Effector memory CD8-positive, alpha-beta T cell (primary cell): ENCODE results near the gene P2RX2.
A peak's percentile ranks its signal among the peaks of the same experiment; 100 is the strongest.

ENCODE experiments used
- ATAC-seq: fragments of 150-1000 bp; cut with Tn5 transposase; replicated peaks from 2 replicates; pipeline ENCODE4 v1.10.0; 2021; ENCODE audit warnings: mild to moderate bottlenecking, moderate library complexity
- DNase-seq, 3 experiments: peaks; one replicate each; pipeline ENCODE4 v3.0.0; 2021
- H3K27ac Mint-ChIP-seq, 2 donors: one replicate each; pipeline ENCODE4 v1.8.0; 2022; ENCODE audit warnings: mild to moderate bottlenecking in 2 of 2, mixed read lengths in 2 of 2, moderate library complexity in 2 of 2
- H3K27me3 Mint-ChIP-seq, 2 donors: one replicate each; pipeline ENCODE4 v1.8.0; 2022; ENCODE audit warnings: mixed read lengths in 2 of 2
- H3K36me3 Mint-ChIP-seq: one replicate; pipeline ENCODE4 v1.8.0; 2022; ENCODE audit warnings: mild to moderate bottlenecking, moderate library complexity, mixed read lengths; ENCODE audit not compliant: insufficient read depth
- H3K4me1 Mint-ChIP-seq, 2 donors: one replicate each; pipeline ENCODE4 v1.8.0; 2022; ENCODE audit warnings: low read depth in 2 of 2, mixed read lengths in 2 of 2
- H3K4me3 Mint-ChIP-seq, 2 donors: one replicate each; pipeline ENCODE4 v1.8.0; 2022; ENCODE audit warnings: mild to moderate bottlenecking in 2 of 2, mixed read lengths in 2 of 2, moderate library complexity in 2 of 2
- H3K9me3 Mint-ChIP-seq, 2 donors: one replicate each; pipeline ENCODE4 v1.8.0; 2022; ENCODE audit warnings: mixed read lengths in 2 of 2

P2RX2 gene

DNA sequence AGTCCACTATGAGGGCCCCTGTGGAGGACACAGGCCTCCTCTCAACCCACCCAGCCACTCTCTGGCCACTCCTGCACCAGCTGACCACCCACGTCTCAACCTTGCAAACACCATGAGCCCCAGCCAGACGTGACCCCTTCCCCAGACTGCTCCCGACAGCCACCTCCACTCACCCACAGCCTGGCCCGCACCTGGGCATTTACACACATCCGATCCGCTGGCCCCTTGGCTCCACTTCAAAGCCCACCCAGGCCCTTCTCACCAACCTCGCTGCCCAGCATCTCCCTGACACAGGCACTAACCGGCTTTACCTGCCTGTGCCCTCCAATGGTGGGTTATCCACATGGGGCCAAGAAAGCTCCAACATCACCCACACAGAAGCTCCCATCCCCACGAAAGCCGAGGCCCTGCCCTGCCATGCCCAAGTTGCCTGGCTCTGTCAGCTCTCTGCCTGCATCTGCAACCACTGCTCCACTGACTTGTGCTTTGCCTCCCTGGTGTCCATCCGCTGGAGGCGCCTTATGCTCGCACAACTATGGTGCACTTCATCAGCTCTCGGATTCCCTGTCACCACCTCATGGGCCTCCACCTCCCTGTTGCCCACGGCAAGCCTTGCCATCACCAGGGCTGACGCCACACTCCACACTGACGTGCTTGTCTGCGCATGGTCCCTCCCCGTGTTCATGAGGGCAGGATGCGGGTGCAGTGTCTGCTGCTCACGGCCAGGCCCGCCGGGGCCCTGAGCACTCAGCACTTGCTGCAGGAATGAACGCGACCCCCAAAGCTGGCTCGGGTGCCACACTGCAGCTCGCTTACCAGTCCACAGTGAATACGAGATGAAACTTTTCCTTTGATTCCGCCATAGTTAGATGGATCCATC, 16.7 kb downstream of the P2RX2 start:
- H3K27me3 Mint-ChIP-seq, result no peaks in the 10 kb centered on the region
- peaks cover 11% of the 10 kb centered on the region for H3K36me3 Mint-ChIP-seq
- no peak overlapping the region for H3K27ac Mint-ChIP-seq
- no peak for ATAC-seq
- H3K4me1 Mint-ChIP-seq, result peaks cover 2 to 4% of the 10 kb centered on the region in 2 donors
- no peaks in the 10 kb centered on the region for H3K9me3 Mint-ChIP-seq
- no peak for DNase-seq
- H3K4me3 Mint-ChIP-seq, result no peak overlapping the region

DNA sequence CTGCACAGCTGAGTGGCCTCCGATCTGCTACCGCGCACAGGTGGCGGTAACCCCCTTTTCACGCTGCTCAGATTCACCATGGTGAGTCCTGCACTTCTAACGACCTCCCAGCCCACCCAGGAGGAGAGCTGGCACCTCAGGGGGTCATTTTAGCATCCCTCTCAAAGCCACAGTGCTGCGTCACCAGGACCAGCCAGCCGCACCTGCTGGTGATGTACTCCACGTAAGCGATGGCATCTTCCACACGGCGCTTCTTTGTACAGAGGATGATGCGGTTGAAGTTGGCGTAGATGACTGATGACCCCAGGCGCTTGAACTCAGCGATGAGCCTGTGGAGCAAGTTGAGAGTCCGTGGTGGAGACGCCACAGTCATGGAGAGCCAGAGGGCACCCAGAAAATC, 19.2 kb downstream of the P2RX2 start:
- DNase-seq, result no peak
- Mint-ChIP-seq H3K4me1 (peaks cover 2 to 8% of the 10 kb centered on the region in 2 donors), H3K27ac (peak overlapping the region in 1 of 2 donors; percentile 46), H3K27me3 (no peaks in the 10 kb centered on the region), H3K36me3 (peaks cover 4% of the 10 kb centered on the region), H3K4me3 (no peak overlapping the region), H3K9me3 (no peaks in the 10 kb centered on the region)
- ATAC-seq, result no peak

DNA sequence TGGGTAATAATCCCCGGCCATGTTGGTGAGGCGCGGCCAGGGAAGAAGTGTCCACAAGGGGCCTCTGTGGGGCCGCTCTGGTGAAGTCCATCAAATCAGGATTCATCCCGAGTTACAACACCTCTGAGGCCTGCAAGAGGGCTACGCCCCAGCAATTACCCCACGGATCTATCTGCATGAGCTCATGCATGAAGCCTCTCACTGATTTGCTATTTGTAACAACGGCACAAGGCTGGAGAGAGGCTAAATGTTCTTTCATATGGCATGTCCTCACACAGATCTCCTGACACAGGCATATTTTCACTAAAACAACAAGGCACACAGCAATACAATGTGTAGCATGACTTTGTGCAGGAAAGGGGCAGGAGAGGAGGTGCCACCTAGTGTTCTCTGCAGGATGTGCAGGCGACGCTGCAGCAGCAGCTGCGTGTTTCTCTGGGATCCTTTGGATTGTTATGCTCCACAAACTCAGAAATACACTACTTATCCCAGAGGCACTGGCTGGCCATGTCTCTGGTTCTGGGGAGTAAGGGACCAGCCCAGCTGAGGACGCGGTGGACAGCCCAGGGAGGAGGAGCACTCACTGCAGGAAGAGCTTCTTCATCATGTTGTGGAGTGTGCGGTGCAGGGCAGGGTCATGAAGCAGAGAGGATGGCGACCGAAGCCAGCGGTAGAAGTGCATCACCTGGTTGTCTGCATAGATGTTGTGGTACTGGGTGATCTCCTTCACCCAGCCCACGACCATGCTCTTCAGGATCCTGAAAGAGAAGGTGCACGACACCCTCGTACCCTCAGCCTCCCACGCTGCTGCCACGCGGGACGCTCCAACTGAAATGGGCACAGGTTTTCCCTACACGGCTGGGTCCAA, 20.2 kb downstream of the P2RX2 start:
- H3K36me3 Mint-ChIP-seq, result peaks cover 4% of the 10 kb centered on the region
- no peak overlapping the region for H3K27ac Mint-ChIP-seq
- no peaks in the 10 kb centered on the region for H3K9me3 Mint-ChIP-seq
- H3K4me1 Mint-ChIP-seq, result peaks cover 2 to 8% of the 10 kb centered on the region in 2 donors
- ATAC-seq, result no peak
- no peaks in the 10 kb centered on the region for H3K27me3 Mint-ChIP-seq
- no peak overlapping the region for H3K4me3 Mint-ChIP-seq
- no peak for DNase-seq

DNA sequence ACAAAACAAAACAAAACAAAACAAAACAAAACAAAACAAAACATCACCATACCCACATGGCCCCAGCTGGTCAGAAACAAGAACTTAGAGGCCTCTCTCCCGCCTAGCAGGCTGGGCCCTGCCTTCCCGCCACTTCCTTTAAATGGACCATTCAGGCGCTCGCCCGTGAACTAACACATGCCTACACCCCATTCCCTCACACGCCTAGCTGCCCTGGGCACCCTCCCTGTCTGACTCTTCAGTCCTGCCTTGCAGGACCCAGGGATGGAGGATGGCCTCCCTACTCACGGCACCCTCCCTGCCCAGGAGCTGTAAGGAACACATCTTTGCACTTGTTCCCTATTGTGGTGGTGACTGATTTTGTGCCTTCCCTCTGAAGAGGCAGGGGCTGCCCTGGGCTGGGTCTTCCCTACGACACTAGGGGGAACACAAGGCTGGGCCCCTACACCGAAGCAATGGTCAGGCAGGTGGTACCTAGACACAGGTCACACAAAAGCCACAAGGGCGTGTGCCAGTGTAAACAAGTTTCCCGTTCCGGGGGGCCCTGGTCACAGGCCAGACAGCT, 21.5 kb downstream of the P2RX2 start:
- Mint-ChIP-seq H3K4me1 (peaks cover 2 to 8% of the 10 kb centered on the region in 2 donors), H3K9me3 (no peaks in the 10 kb centered on the region), H3K27ac (peak overlapping the region in 1 of 2 donors; percentile 15), H3K4me3 (no peak overlapping the region), H3K27me3 (no peaks in the 10 kb centered on the region), H3K36me3 (peaks cover 4% of the 10 kb centered on the region)
- no peak for DNase-seq
- no peak for ATAC-seq

DNA sequence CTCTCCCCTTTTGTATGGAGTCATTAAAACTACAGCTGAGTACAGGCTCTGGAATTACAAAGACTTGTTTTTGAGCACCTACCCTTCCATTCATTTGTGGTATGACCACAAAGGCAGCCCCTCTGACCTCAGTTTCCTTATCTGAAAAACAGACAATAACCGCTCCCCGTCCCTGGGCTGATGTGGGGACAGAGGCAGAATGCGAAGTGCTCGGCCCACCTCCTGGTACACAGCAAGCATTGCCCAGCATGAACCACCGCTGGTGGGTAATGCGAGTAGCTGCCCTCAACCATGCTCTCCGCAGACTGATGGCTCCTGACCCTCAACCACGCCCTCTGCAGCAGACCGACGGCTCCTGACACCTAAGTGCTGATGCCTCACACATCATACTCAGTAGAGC, 22.4 kb downstream of the P2RX2 start:
- Mint-ChIP-seq H3K9me3 (no peaks in the 10 kb centered on the region), H3K27me3 (no peaks in the 10 kb centered on the region), H3K27ac (peak overlapping the region in 1 of 2 donors; percentile 15), H3K4me3 (no peak overlapping the region), H3K36me3 (peaks cover 8% of the 10 kb centered on the region), H3K4me1 (peaks cover 2 to 8% of the 10 kb centered on the region in 2 donors)
- DNase-seq, result no peak
- no peak for ATAC-seq

DNA sequence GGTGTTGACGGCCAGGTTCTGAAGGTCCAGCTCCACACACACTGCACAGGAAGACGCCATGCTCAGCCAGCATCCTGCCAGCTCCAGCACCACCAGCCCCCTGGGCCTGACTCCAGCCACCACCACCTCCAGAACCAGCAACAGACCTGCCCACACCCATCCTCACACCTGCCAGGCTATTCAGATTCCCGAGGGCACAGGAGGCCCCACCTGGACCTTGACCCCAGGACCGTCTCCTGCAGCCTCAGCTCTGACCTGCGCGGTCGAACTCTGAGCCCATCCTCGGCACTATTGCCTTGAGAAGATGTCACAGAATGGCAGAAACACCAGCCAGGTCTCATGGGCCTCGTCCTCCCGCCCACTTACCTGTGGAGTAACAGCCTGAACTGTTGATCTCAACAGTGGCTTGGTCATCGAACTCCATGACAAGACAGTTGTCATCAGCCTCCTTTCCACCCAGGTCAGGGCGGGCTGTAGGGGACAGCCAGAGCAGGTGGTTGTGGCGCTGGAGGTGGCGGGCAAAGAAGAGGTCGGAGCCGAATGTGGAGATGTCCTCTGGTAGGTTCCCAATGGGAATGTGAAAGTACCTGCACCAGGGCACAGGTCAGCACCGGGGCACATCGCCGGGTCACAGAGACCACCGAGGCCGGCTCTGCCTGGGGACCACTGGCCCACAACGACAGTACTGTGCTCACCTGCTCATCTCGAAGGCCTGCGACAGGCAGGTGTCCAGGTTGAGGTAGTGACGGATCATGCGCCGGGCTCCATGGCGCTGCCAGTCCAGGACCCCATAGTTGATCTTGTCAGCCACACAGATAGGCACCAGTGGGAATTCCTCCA, 23.5 kb downstream of the P2RX2 start:
- DNase-seq (no peak), ATAC-seq (no peak)
- peaks cover 17% of the 10 kb centered on the region for H3K36me3 Mint-ChIP-seq
- H3K4me3 Mint-ChIP-seq, result no peak overlapping the region
- no peaks in the 10 kb centered on the region for H3K27me3 Mint-ChIP-seq
- peaks cover 2 to 8% of the 10 kb centered on the region in 2 donors for H3K4me1 Mint-ChIP-seq
- no peaks in the 10 kb centered on the region for H3K9me3 Mint-ChIP-seq
- no peak overlapping the region for H3K27ac Mint-ChIP-seq

DNA sequence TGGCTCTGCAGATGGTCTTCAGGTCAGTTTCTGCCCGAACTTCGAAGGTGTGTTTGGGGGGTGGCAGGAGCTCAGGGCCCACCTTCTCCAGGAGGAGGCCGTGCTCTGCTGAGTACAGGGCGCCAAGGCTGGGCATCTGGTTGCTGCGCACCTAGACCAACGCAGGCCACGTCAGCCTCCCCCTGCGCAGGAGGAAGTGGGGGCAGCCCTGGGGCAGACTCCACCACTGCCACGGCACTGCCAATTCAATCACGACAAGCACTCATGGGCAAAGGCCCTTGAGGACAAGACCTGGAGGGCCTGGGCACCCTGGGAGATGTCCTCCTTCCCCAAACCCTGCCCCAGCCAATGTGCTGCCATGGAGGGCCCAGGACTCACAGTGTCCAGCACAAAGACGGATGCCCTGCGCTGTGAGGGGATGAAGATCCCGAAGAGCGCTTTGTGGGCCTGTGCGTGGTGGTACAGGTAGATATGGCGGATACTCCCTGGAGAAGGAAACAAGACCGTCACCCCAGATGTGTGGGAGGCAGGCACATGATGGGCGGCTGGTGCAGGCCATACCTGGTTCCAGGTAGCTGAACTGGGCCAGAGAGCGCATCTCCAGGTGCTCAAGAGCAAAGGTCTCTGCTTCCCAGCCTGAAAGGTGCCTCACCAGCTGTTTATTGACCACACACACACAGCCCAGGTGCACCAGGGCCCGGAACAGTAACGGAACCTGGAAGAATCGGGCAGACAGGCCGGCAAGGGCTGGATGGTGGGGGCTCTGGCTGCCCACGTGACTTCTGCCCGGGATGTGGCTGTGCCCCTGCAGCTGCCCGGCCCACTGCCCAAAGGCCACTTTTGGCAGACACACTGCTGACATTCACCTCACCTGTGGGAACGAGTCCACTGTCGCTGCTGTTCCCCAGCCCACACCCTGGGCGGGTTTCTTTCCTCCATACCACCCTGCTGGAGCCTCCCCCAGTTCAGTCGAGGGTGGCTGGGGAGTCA, 24.6 kb downstream of the P2RX2 start:
- Mint-ChIP-seq H3K27ac (no peak overlapping the region), H3K36me3 (peaks cover 20% of the 10 kb centered on the region), H3K4me1 (peaks cover 2 to 8% of the 10 kb centered on the region in 2 donors), H3K9me3 (no peaks in the 10 kb centered on the region), H3K4me3 (no peak overlapping the region), H3K27me3 (no peaks in the 10 kb centered on the region)
- ATAC-seq (no peak), DNase-seq (no peak)

DNA sequence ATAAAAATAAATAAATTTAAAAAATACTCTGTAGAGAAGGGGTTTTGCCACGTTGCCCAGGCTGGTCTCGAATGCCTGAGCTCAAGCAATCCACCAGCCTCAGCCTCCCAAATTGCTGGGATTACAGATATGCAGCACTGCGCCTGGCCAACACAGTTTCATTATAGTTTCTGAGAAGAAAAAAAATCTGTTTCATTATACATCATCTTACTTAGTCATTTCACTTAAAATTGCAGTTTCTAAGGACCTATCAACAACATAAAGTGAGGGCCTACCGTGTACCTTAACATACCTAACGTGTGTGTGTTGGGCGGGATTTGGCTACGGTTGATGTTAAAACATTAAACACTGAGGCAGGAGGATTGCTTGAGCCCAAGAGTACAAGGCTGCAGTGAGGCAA, 28.3 kb downstream of the P2RX2 start:
- Mint-ChIP-seq H3K4me1 (no peaks in the 10 kb centered on the region), H3K36me3 (peaks cover 28% of the 10 kb centered on the region), H3K4me3 (no peak overlapping the region), H3K27me3 (no peaks in the 10 kb centered on the region), H3K9me3 (no peaks in the 10 kb centered on the region), H3K27ac (no peak overlapping the region)
- DNase-seq, result no peak
- no peak for ATAC-seq

DNA sequence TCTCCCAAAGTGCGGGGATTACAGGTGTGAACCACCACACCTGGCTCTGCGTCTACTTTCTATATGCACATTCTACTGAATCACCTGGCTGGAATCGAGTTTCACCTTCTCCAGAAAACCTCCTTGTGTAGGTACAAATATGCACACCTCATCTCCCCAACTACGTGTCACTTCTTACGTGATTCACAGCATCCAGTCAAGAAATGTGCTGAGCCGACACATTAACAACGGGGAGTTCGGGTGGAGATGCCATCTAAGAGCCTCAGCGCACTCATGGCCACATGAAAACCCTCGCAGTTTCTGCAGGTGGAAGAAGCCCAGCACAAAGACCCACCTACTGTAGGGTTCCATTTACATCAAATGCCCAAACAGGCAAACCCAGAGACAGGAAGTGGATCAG, 29.3 kb downstream of the P2RX2 start:
- H3K36me3 Mint-ChIP-seq, result peaks cover 33% of the 10 kb centered on the region
- no peak overlapping the region for H3K4me3 Mint-ChIP-seq
- H3K4me1 Mint-ChIP-seq, result no peaks in the 10 kb centered on the region
- ATAC-seq (no peak), DNase-seq (no peak)
- H3K27me3 Mint-ChIP-seq, result no peaks in the 10 kb centered on the region
- H3K27ac Mint-ChIP-seq, result peak overlapping the region in 1 of 2 donors; percentile 56
- no peaks in the 10 kb centered on the region for H3K9me3 Mint-ChIP-seq

DNA sequence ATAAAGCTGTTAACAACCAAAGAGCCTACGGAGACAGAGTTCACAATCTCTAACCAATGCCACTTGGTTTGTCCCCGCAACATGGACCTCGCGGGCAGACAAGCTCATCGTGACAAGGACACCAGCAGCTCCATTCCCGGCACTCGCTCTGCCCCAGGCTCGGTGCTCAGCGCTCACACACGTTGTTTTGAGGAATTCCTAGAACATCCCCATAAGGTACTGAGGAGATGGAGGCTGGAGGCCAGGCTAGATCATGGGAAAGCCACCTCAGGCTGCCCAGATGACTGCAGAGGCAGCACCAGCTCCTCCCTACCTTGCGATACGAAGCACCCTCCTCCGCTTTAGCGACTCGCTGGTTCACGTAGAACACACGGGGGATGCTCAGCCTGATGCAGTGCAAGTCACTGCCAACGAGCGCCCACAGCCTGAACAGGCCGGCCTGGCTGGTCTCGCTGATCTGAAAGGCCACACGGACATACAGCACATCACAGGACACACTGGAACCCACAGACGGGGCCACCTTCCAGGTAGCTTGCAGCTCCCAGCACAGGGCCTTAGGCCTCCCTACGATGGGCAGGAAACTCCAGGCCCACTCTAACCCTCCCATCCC, 30.1 kb downstream of the P2RX2 start:
- H3K4me1 Mint-ChIP-seq, result no peaks in the 10 kb centered on the region
- H3K36me3 Mint-ChIP-seq, result peaks cover 33% of the 10 kb centered on the region
- DNase-seq (no peak), ATAC-seq (no peak)
- no peak overlapping the region for H3K27ac Mint-ChIP-seq
- H3K27me3 Mint-ChIP-seq, result no peaks in the 10 kb centered on the region
- H3K4me3 Mint-ChIP-seq, result no peak overlapping the region
- no peaks in the 10 kb centered on the region for H3K9me3 Mint-ChIP-seq

DNA sequence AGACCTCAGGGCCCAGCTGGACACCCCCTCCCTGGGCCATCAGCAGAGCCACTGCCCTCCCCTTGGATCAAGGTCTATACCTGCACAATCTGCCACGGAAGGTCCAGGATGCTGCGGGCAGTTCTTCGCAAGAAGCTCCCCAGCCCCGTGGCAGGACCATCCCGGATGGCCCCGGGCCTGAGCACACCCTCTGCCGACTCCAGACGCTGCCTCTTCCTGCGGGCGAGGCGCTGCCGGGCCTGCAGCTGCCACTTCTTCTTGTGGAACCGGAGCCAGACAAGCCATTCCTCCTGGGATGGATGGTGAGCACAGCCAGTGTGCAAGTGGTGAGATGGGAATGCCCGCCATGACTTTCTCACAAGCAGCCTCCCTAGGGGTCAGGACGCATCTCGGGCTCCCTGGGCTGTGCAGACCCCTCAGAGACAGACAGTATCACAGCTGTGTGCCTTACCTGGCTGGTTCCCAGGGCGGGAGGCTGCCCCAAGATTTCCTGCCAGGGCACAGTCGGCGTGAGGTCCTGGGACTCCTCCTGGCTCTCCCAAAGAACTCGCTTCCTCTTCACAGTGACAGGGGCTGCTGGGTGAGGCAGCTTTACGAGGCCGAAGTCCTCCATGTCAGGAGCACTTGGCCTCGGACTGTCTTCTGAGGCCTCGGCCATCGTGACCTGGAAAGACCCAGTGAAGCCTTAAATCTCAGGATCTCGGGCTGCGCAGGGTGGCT, 30.8 kb downstream of the P2RX2 start:
- H3K27ac Mint-ChIP-seq, result no peak overlapping the region
- no peak for ATAC-seq

More for the DNA sequence above, 30.8 kb downstream of the P2RX2 start:
- no peak for DNase-seq
- no peaks in the 10 kb centered on the region for H3K9me3 Mint-ChIP-seq
- H3K27me3 Mint-ChIP-seq, result no peaks in the 10 kb centered on the region
- peaks cover 37% of the 10 kb centered on the region for H3K36me3 Mint-ChIP-seq
- no peaks in the 10 kb centered on the region for H3K4me1 Mint-ChIP-seq
- H3K4me3 Mint-ChIP-seq, result no peak overlapping the region
